Muscle layer of duodenum (tissue), 2 donors: ENCODE data around the gene CLCA1.
A peak's percentile ranks its signal among the peaks of the same experiment; 100 is the strongest.
"Not testable (repeated sequence)": the region's sequence is repeated elsewhere in the genome, so short reads cannot be mapped to it uniquely, and the experiment has no call there.

ENCODE experiments used
- H3K27ac ChIP-seq: one replicate; pipeline ENCODE4 v1.7.0; 2013; ENCODE audit warnings: mild to moderate bottlenecking, low read length
- H3K27me3 ChIP-seq: one replicate; pipeline ENCODE4 v1.7.0; 2013; ENCODE audit warnings: low read depth, mild to moderate bottlenecking, control low read depth, low read length
- H3K36me3 ChIP-seq, 2 donors: one replicate each; pipeline ENCODE4 v1.7.0; 2013; ENCODE audit warnings: low read length in 2 of 2, control low read depth in 1 of 2, mild to moderate bottlenecking in 1 of 2; ENCODE audit not compliant: insufficient read depth in 2 of 2, control insufficient read depth in 1 of 2
- H3K4me1 ChIP-seq, 2 donors: one replicate each; pipeline ENCODE4 v1.7.0; 2013; ENCODE audit warnings: low read length in 2 of 2, mild to moderate bottlenecking in 2 of 2, control low read depth in 1 of 2, moderate library complexity in 1 of 2; ENCODE audit not compliant: insufficient read depth in 2 of 2, control insufficient read depth in 1 of 2
- H3K4me3 ChIP-seq, 2 donors: one replicate each; pipeline ENCODE4 v1.7.0; 2013; ENCODE audit warnings: low read length in 2 of 2, low read depth in 1 of 2, mild to moderate bottlenecking in 1 of 2
- H3K9me3 ChIP-seq, 2 donors: one replicate each; pipeline ENCODE4 v1.7.0; 2013; ENCODE audit warnings: low read length in 2 of 2, control low read depth in 1 of 2, mild to moderate bottlenecking in 1 of 2; ENCODE audit not compliant: control insufficient read depth in 1 of 2
- donor health status: healthy.

CLCA1 gene

GRCh38 chr1:86487131-86487810, 18.5 kb downstream of the CLCA1 start:
- Histone ChIP-seq H3K27me3 (no peaks in the 10 kb centered on the region), H3K9me3 (no peaks in the 10 kb centered on the region), H3K4me1 (no peaks in the 10 kb centered on the region), H3K27ac (no peak overlapping the region), H3K36me3 (no peaks in the 10 kb centered on the region), H3K4me3 (no peak overlapping the region)

- H3K4me3 ChIP-seq = no peak overlapping the region
- H3K36me3 ChIP-seq = no peaks in the 10 kb centered on the region
- H3K27me3 ChIP-seq = no peaks in the 10 kb centered on the region
- H3K9me3 ChIP-seq = no peaks in the 10 kb centered on the region
- no peak overlapping the region for H3K27ac ChIP-seq
- no peaks in the 10 kb centered on the region for H3K4me1 ChIP-seq
Measured at GRCh38 chr1:86487811-86488141, 19.0 kb downstream of the CLCA1 start.

GRCh38 chr1:86489242-86489878, 20.6 kb downstream of the CLCA1 start:
- no peaks in the 10 kb centered on the region for H3K4me1 ChIP-seq
- H3K27me3 ChIP-seq = no peaks in the 10 kb centered on the region
- no peaks in the 10 kb centered on the region for H3K9me3 ChIP-seq
- H3K4me3 ChIP-seq = no peak overlapping the region
- no peak overlapping the region for H3K27ac ChIP-seq
- no peaks in the 10 kb centered on the region for H3K36me3 ChIP-seq

- no peaks in the 10 kb centered on the region for H3K9me3 ChIP-seq
- H3K4me1 ChIP-seq = no peaks in the 10 kb centered on the region
- H3K27me3 ChIP-seq = no peaks in the 10 kb centered on the region
- no peak overlapping the region for H3K27ac ChIP-seq
- H3K36me3 ChIP-seq = no peaks in the 10 kb centered on the region
- no peak overlapping the region for H3K4me3 ChIP-seq
Measured at GRCh38 chr1:86491171-86491950, 22.6 kb downstream of the CLCA1 start.

GRCh38 chr1:86498281-86498680, 29.6 kb downstream of the CLCA1 start:
- no peak overlapping the region for H3K27ac ChIP-seq
- no peak overlapping the region for H3K4me3 ChIP-seq
- H3K9me3 ChIP-seq = no peaks in the 10 kb centered on the region
- no peaks in the 10 kb centered on the region for H3K36me3 ChIP-seq
- peaks cover 0 to 11% of the 10 kb centered on the region in 2 donors for H3K4me1 ChIP-seq
- H3K27me3 ChIP-seq = no peaks in the 10 kb centered on the region

GRCh38 chr1:86499987-86500593, 31.4 kb downstream of the CLCA1 start:
- no peaks in the 10 kb centered on the region for H3K27me3 ChIP-seq
- H3K4me1 ChIP-seq = peaks cover 4 to 28% of the 10 kb centered on the region in 2 donors
- no peaks in the 10 kb centered on the region for H3K9me3 ChIP-seq
- H3K27ac ChIP-seq = no peak overlapping the region
- no peak overlapping the region for H3K4me3 ChIP-seq
- no peaks in the 10 kb centered on the region for H3K36me3 ChIP-seq

GRCh38 chr1:86500714-86501113, 32.0 kb downstream of the CLCA1 start:
- H3K9me3 ChIP-seq = no peaks in the 10 kb centered on the region
- H3K27me3 ChIP-seq = no peaks in the 10 kb centered on the region
- H3K4me1 ChIP-seq = peaks cover 4 to 30% of the 10 kb centered on the region in 2 donors
- H3K27ac ChIP-seq = no peak overlapping the region
- no peaks in the 10 kb centered on the region for H3K36me3 ChIP-seq
- no peak overlapping the region for H3K4me3 ChIP-seq

GRCh38 chr1:86502125-86502646, 33.5 kb downstream of the CLCA1 start:
- not testable (repeated sequence) for H3K27me3 ChIP-seq, H3K9me3 ChIP-seq, H3K36me3 ChIP-seq, H3K27ac ChIP-seq
- Histone ChIP-seq H3K4me1 (peaks cover 4 to 31% of the 10 kb centered on the region in 2 donors), H3K4me3 (peak overlapping the region; percentile 41 to 51)

GRCh38 chr1:86502721-86503405, 34.1 kb downstream of the CLCA1 start:
- H3K27me3 ChIP-seq = no peaks in the 10 kb centered on the region
- H3K9me3 ChIP-seq = no peaks in the 10 kb centered on the region
- H3K36me3 ChIP-seq = no peaks in the 10 kb centered on the region
- peak overlapping the region; percentile 54 for H3K27ac ChIP-seq
- H3K4me1 ChIP-seq = peaks cover 4 to 31% of the 10 kb centered on the region in 2 donors
- H3K4me3 ChIP-seq = peak overlapping the region; percentile 41 to 51

GRCh38 chr1:86503406-86504136, 34.8 kb downstream of the CLCA1 start:
- no peaks in the 10 kb centered on the region for H3K27me3 ChIP-seq
- peaks cover 4 to 31% of the 10 kb centered on the region in 2 donors for H3K4me1 ChIP-seq
- peak overlapping the region; percentile 54 for H3K27ac ChIP-seq
- H3K4me3 ChIP-seq = peak overlapping the region; percentile 35 to 51
- no peaks in the 10 kb centered on the region for H3K36me3 ChIP-seq
- no peaks in the 10 kb centered on the region for H3K9me3 ChIP-seq
